GM12878 (cell line): ENCODE results near the gene S100A3. TPM values are rescaled to one million over a fixed set of nuclear protein-coding genes. Genes with fewer than 3 reads are reported as not detected.

Experiments used
- BCLAF1 ChIP-seq: fragments of 450-650 bp; IDR thresholded peaks from 2 replicates; pipeline ENCODE4 v1.6.1; 2017; ENCODE audit warnings: antibody characterized with exemption, mild to moderate bottlenecking, moderate library complexity
- EED ChIP-seq: sonication (generic); IDR thresholded peaks from 2 replicates; pipeline ENCODE4 v1.6.1; 2016; ENCODE audit warnings: antibody characterized with exemption, low read depth
- MEF2B ChIP-seq: fragments of 450-650 bp; IDR thresholded peaks from 2 replicates; pipeline ENCODE4 v1.6.1; 2018; ENCODE audit warnings: mild to moderate bottlenecking, moderate library complexity; ENCODE audit not compliant: partially characterized antibody, poor library complexity, severe bottlenecking
- MTA3 ChIP-seq: IDR thresholded peaks from 2 replicates; pipeline ENCODE4 v1.6.1; 2012; ENCODE audit warnings: low read length, inconsistent platforms, borderline replicate concordance
- MYB ChIP-seq: fragments of 150-350 bp; IDR thresholded peaks from 2 replicates; pipeline ENCODE4 v1.6.1; 2014; ENCODE audit warnings: mild to moderate bottlenecking, low read depth, low read length, borderline replicate concordance
- NFIC ChIP-seq: IDR thresholded peaks from 2 replicates; pipeline ENCODE4 v1.6.1; 2012; ENCODE audit warnings: low read depth, mild to moderate bottlenecking, inconsistent platforms, low read length, moderate library complexity
- POLR2AphosphoS2 ChIP-seq: IDR thresholded peaks from 2 replicates; pipeline ENCODE4 v1.6.1; 2011; ENCODE audit warnings: low read depth, mild to moderate bottlenecking, low read length, improper control_type of control experiment, moderate library complexity
- RBBP5 ChIP-seq: fragments of 200-600 bp; sonication (generic); conservative IDR thresholded peaks from 2 replicates; pipeline ENCODE4 v1.6.1; 2016
- RFX5 ChIP-seq: IDR thresholded peaks from 2 replicates; pipeline ENCODE4 v1.6.1; 2011; ENCODE audit warnings: low read depth, low read length, improper control_type of control experiment
- SMAD5 ChIP-seq: IDR thresholded peaks from 2 replicates; pipeline ENCODE4 v1.6.1; 2016; ENCODE audit warnings: antibody characterized with exemption, low read depth
- SREBF2 ChIP-seq: IDR thresholded peaks from 2 replicates; pipeline ENCODE4 v1.6.1; 2012; ENCODE audit warnings: mild to moderate bottlenecking, low read length
- SUPT20H ChIP-seq: IDR thresholded peaks from 2 replicates; pipeline ENCODE4 v1.6.1; 2011; ENCODE audit warnings: low read depth, mild to moderate bottlenecking, low read length, moderate library complexity, borderline replicate concordance; ENCODE audit not compliant: control insufficient read depth
- TBL1XR1 ChIP-seq: IDR thresholded peaks from 2 replicates; pipeline ENCODE4 v1.6.1; 2012; ENCODE audit warnings: low read depth, low read length, improper control_type of control experiment
- YY1 ChIP-seq: IDR thresholded peaks from 2 replicates; pipeline ENCODE4 v1.6.1; 2011; ENCODE audit warnings: low read depth, mild to moderate bottlenecking, low read length
- ZNF217 ChIP-seq: fragments of 450-650 bp; IDR thresholded peaks from 2 replicates; pipeline ENCODE4 v1.6.1; 2017; ENCODE audit warnings: antibody characterized with exemption, mild to moderate bottlenecking
- ZSCAN29 ChIP-seq: fragments of 450-650 bp; IDR thresholded peaks from 2 replicates; pipeline ENCODE4 v1.6.1; 2017; ENCODE audit warnings: mild to moderate bottlenecking, moderate library complexity
- polyA plus RNA-seq, 11 experiments: library from polyadenylated mRNA; depleted of rRNA in 4 of 11; unstranded in 6 of 11; stranded (reverse) in 5 of 11; fragments of >200 nt; fragmentation: Nextera tagmentation in 4 of 11; fragmentation: Illumina TruSeq in 1 of 11; extraction: Ambion mirVana in 4 of 11; extraction: Trizol in 1 of 11; gene quantifications; 1 replicate in 1 of 11; 2 replicates in 10 of 11; pipeline versions ENCODE4 v1.2.1 to v1.2.3, GENCODE V29; 2011 to 2016; ENCODE audit warnings: inconsistent platforms in 2 of 11, missing spikeins in 2 of 11, low read depth in 1 of 11
- total RNA-seq, 4 experiments: library from RNA; depleted of rRNA in 3 of 4; stranded (reverse); fragments of >200 nt in 3 of 4; fragmentation: Illumina TruSeq in 1 of 4; extraction: Trizol in 1 of 4; gene quantifications; 2 replicates each; pipeline versions ENCODE4 v1.2.1 to v1.2.3, GENCODE V29; 2013 to 2021
- TF ChIP-seq, protein P1 (sequence below): IDR thresholded peaks from 2 replicates; pipeline ENCODE4 v1.6.1; 2012; ENCODE audit warnings: low read depth, low read length, improper control_type of control experiment
- TF ChIP-seq, protein P2 (sequence below): fragments of 450-650 bp; IDR thresholded peaks from 2 replicates; pipeline ENCODE4 v1.6.1; 2018; ENCODE audit warnings: mild to moderate bottlenecking, low read depth, moderate library complexity; ENCODE audit not compliant: partially characterized antibody
- TF ChIP-seq, protein P3 (sequence below): fragments of 450-650 bp; IDR thresholded peaks from 2 replicates; pipeline ENCODE4 v1.6.1; 2017; ENCODE audit warnings: mild to moderate bottlenecking, low read depth, inconsistent platforms; ENCODE audit not compliant: poor library complexity, severe bottlenecking

S100A3 gene
- total and polyA plus RNA-seq, 10 of the 15 experiments (the other 5 are each of a cell fraction or from before 2014, with no cell fraction given), result 0.32 to 0.45 TPM; not detected in 8

- TF ChIP-seq ZNF217 (no peak), RFX5 (no peak), MYB (no peak), POLR2AphosphoS2 (no peak), BCLAF1 (no peak), YY1 (peak; percentile 79), SMAD5 (no peak), SREBF2 (no peak), TBL1XR1 (no peak), EED (peak; percentile 42; the same call in 1 of the 2 replicates), ZSCAN29 (no peak), NFIC (no peak), SUPT20H (no peak), RBBP5 (no peak), MTA3 (no peak), MEF2B (peak; percentile 48)
- TF ChIP-seq, protein P1, sequence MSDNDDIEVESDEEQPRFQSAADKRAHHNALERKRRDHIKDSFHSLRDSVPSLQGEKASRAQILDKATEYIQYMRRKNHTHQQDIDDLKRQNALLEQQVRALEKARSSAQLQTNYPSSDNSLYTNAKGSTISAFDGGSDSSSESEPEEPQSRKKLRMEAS, result no peak
- TF ChIP-seq, protein P2, sequence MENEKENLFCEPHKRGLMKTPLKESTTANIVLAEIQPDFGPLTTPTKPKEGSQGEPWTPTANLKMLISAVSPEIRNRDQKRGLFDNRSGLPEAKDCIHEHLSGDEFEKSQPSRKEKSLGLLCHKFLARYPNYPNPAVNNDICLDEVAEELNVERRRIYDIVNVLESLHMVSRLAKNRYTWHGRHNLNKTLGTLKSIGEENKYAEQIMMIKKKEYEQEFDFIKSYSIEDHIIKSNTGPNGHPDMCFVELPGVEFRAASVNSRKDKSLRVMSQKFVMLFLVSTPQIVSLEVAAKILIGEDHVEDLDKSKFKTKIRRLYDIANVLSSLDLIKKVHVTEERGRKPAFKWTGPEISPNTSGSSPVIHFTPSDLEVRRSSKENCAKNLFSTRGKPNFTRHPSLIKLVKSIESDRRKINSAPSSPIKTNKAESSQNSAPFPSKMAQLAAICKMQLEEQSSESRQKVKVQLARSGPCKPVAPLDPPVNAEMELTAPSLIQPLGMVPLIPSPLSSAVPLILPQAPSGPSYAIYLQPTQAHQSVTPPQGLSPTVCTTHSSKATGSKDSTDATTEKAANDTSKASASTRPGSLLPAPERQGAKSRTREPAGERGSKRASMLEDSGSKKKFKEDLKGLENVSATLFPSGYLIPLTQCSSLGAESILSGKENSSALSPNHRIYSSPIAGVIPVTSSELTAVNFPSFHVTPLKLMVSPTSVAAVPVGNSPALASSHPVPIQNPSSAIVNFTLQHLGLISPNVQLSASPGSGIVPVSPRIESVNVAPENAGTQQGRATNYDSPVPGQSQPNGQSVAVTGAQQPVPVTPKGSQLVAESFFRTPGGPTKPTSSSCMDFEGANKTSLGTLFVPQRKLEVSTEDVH, result no peak
- TF ChIP-seq, protein P3, sequence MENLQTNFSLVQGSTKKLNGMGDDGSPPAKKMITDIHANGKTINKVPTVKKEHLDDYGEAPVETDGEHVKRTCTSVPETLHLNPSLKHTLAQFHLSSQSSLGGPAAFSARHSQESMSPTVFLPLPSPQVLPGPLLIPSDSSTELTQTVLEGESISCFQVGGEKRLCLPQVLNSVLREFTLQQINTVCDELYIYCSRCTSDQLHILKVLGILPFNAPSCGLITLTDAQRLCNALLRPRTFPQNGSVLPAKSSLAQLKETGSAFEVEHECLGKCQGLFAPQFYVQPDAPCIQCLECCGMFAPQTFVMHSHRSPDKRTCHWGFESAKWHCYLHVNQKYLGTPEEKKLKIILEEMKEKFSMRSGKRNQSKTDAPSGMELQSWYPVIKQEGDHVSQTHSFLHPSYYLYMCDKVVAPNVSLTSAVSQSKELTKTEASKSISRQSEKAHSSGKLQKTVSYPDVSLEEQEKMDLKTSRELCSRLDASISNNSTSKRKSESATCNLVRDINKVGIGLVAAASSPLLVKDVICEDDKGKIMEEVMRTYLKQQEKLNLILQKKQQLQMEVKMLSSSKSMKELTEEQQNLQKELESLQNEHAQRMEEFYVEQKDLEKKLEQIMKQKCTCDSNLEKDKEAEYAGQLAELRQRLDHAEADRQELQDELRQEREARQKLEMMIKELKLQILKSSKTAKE, result no peak
Observed at GRCh38 chr1:153568367-153569099, 19.5 kb upstream of the S100A3 start (continued).
